Fibroblast of the aortic adventitia (primary cell): Measurements from ENCODE around the gene MMRN2. TPM values are rescaled to one million over a fixed set of nuclear protein-coding genes. Genes with fewer than 3 reads are reported as not detected.
A peak's percentile ranks its signal among the peaks of the same experiment; 100 is the strongest.

Experiments
- DNase-seq: peaks from one replicate; pipeline ENCODE4 v3.0.0-alpha.2; 2010; ENCODE audit warnings: low read depth
- H3K4me3 ChIP-seq: 2 replicates; pipeline ENCODE4 v1.5.1; 2011; ENCODE audit warnings: low read depth, mild to moderate bottlenecking, control low read depth, low read length, moderate library complexity
- total RNA-seq: library from RNA; depleted of rRNA; stranded (reverse); fragments of >200 nt; gene quantifications from 2 replicates; pipeline ENCODE4 v1.2.3, GENCODE V29; 2012; ENCODE audit warnings: low replicate concordance
- TF ChIP-seq, protein P1 (sequence below): IDR thresholded peaks from 2 replicates; pipeline ENCODE4 v1.5.1; 2011; ENCODE audit warnings: mild to moderate bottlenecking, low read length, control low read depth, inconsistent platforms; ENCODE audit not compliant: insufficient read depth

The MMRN2 gene
- total RNA-seq, 1 donor, result 5.4 TPM

DNA sequence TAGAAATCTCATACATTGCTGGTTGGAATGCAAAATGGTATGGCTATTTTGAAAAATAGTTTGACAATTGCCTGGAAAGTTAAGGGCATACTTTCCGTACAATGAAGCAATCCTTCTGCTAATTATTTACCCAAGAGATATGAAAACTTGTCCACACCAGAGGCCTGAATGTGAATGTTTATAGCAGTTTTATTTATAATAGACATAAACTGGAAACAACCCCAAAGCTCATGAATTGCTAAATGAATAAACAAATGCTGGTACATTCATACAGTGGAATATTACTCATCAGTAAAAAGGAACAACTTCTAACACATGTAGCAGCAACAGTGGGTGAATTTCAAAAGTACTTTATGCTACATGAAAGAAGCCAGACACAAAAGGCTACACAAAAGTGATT, 42.7 kb downstream of the MMRN2 start:
- TF ChIP-seq, protein P1, sequence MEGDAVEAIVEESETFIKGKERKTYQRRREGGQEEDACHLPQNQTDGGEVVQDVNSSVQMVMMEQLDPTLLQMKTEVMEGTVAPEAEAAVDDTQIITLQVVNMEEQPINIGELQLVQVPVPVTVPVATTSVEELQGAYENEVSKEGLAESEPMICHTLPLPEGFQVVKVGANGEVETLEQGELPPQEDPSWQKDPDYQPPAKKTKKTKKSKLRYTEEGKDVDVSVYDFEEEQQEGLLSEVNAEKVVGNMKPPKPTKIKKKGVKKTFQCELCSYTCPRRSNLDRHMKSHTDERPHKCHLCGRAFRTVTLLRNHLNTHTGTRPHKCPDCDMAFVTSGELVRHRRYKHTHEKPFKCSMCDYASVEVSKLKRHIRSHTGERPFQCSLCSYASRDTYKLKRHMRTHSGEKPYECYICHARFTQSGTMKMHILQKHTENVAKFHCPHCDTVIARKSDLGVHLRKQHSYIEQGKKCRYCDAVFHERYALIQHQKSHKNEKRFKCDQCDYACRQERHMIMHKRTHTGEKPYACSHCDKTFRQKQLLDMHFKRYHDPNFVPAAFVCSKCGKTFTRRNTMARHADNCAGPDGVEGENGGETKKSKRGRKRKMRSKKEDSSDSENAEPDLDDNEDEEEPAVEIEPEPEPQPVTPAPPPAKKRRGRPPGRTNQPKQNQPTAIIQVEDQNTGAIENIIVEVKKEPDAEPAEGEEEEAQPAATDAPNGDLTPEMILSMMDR, result no peak
- H3K4me3 ChIP-seq, result no peak overlapping the region
- no peak for DNase-seq

DNA sequence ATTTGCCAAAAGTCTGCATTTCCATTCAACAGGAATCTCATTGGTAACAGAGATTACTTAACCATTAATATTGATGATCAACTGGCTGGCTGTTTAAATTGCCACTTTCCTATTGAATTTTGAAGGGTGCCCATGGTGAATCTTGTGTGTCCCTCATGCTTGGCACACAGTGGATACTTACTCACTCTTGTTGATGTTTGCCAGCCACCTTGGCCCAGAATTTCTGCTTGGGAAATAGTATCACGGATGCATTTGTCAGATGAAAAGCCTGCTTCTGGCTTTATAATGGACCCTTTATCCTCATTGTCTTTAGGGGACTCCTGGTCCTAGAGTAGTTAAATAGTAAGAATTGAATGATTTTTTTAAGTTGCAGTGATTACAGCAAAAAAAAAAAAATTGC, 52.0 kb downstream of the MMRN2 start:
- DNase-seq, result no peak
- TF ChIP-seq, protein P1, result no peak
- no peak overlapping the region for H3K4me3 ChIP-seq

DNA sequence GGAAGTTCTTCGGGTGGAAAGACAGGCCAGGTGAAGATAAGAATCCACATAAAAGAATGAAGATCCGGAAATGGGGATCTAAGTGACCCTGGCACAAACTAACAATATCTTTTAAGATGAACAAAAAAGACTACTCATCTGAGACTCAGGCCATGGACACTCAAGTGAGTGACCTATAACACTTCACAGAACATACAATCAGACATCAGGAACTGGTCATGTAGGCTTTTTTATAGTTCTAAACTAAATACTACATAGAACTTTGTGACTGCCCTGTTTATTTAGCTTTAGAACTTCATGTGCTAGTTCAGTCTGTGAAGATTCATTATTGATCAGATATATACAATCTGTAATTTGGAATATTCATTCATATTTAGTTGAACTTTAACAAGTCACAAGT, 52.8 kb downstream of the MMRN2 start:
- TF ChIP-seq, protein P1, result no peak
- H3K4me3 ChIP-seq, result no peak overlapping the region
- no peak for DNase-seq

DNA sequence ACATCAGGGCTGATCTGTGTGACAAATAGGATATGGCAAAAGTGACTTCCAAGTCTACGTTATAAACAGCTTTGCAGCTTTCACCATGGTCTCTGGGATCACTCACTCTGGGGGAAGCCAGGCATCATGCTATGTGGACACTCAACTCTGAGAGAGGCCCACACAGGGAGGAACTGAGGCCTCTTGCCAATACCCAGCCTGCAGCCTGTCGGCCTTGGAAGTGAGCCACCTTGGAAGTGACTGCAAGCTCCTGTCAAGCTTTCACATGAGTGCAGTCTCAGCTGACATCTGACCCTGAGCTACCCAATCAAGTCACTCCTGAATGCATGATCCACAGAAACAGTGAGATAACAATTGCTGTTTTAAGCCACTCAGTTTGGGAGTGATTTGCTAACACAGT, 56.5 kb downstream of the MMRN2 start:
- DNase-seq, result peak; percentile 90

DNA sequence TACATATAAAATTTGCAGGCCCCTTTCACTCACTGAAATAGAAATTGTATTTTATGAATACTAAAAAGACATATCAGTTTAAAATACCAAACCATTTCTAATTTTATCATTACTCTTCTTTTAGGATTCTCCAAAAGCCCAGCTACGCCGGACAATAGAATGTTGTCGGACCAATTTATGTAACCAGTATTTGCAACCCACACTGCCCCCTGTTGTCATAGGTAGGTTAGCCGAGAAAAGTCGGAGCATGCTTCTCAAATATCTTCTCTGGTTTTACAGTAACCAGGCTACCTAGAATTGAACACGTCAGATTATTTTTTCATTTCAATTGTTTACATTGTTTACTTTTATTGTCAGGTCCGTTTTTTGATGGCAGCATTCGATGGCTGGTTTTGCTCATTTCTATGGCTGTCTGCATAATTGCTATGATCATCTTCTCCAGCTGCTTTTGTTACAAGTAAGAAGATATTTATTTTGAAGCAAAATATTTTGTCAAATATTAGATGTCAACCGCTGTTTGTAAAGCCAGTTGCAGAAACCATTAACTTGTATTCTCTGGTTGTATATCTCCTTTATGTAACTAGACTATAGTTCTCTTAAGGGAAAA, 57.6 kb downstream of the MMRN2 start:
- TF ChIP-seq, protein P1, result peak; percentile 75
- DNase-seq, result peak; percentile 85
- no peak overlapping the region for H3K4me3 ChIP-seq

More for the DNA sequence above, 56.5 kb downstream of the MMRN2 start:
- H3K4me3 ChIP-seq, result no peak overlapping the region
- TF ChIP-seq, protein P1, result no peak

DNA sequence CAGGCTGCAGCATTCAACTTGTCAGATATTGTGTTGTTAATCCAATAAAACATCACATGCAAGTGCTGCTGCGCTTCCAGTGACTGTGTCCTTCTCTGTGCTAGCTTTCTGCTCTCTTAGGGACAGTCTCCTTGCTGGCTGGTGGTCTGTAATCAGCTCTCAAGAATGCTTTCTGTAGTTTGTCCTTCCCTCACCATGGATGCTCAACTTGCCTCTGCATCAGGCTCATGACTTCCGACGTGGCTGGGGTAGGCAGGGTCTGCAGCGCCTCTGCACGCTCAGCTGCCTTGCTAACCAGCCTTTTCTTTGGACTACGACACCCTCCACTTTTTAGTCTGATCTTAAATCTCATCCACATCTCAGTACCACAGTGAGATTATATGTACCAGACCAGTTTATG, 58.3 kb downstream of the MMRN2 start:
- no peak overlapping the region for H3K4me3 ChIP-seq
- DNase-seq, result no peak
- TF ChIP-seq, protein P1, result no peak

DNA sequence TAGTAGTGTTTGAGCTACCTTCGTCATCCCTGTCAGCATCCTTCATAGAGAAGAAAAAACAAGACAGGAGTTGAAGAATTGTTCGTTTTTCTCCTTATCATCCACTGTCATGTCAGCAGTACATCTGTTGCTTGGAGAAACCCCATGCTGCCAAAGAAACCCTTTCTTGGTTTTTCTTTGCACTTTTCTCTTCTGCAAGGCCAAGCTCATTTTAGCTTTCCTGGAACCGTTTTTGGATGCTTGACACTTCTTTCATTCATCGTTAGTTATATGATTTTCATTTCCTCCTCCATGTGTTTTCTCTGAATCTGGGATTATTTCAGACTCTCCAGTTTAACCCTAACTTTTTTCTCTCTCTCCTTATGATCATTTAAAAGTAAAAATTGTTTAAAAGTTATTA, 58.9 kb downstream of the MMRN2 start:
- TF ChIP-seq, protein P1, result no peak
- no peak overlapping the region for H3K4me3 ChIP-seq
- DNase-seq, result no peak
